Lung microvascular endothelial cell (primary cell): Measurements from ENCODE around the gene GASK1A. TPM values are rescaled to one million over a fixed set of nuclear protein-coding genes. Genes with fewer than 3 reads are reported as not detected.

ENCODE experiments used
- DNase-seq, 2 donors: peaks; one replicate each; pipeline versions ENCODE4 v3.0.0 to v3.0.0-alpha.2; 2010; ENCODE audit warnings: low read depth in 2 of 2
- total RNA-seq: library from RNA; depleted of rRNA; stranded (reverse); fragments of >200 nt; gene quantifications from 2 replicates; pipeline ENCODE4 v1.2.1, GENCODE V29; 2014

The GASK1A gene
- total RNA-seq, 1 donor from 2014 or later = not detected

- no peak for DNase-seq
Observed at GRCh38 chr3:42982645-42983412, 3.7 kb downstream of the GASK1A start.

- no peak for DNase-seq
Observed at GRCh38 chr3:42983927-42984326, 4.8 kb downstream of the GASK1A start.

- DNase-seq = no peak
Observed at GRCh38 chr3:42984701-42985100, 5.6 kb downstream of the GASK1A start.

GRCh38 chr3:42988097-42988496, 9.0 kb downstream of the GASK1A start:
- DNase-seq = no peak

- DNase-seq = no peak
Observed at GRCh38 chr3:42988566-42988965, 9.5 kb downstream of the GASK1A start.

- no peak for DNase-seq
Observed at GRCh38 chr3:42991341-42992315, 12.5 kb downstream of the GASK1A start.

GRCh38 chr3:42994595-42994994, 15.5 kb downstream of the GASK1A start:
- no peak for DNase-seq

- DNase-seq = no peak
Observed at GRCh38 chr3:42996021-42996420, 16.9 kb downstream of the GASK1A start.

GRCh38 chr3:42996633-42997075, 17.5 kb downstream of the GASK1A start:
- DNase-seq = no peak

- DNase-seq = no peak
Observed at GRCh38 chr3:42999212-42999611, 20.1 kb downstream of the GASK1A start.

GRCh38 chr3:42999632-43000031, 20.5 kb downstream of the GASK1A start:
- no peak for DNase-seq

GRCh38 chr3:43000387-43000786, 21.3 kb downstream of the GASK1A start:
- no peak for DNase-seq

- peak; percentile 5 to 55 for DNase-seq
Observed at GRCh38 chr3:43001094-43001553, 22.0 kb downstream of the GASK1A start.

GRCh38 chr3:43001556-43002121, 22.5 kb downstream of the GASK1A start:
- DNase-seq = no peak

GRCh38 chr3:43004282-43004681, 25.2 kb downstream of the GASK1A start:
- DNase-seq = no peak

GRCh38 chr3:43005253-43005652, 26.1 kb downstream of the GASK1A start:
- DNase-seq = no peak

- DNase-seq = no peak
Observed at GRCh38 chr3:43005981-43006380, 26.9 kb downstream of the GASK1A start.

GRCh38 chr3:43006825-43007224, 27.7 kb downstream of the GASK1A start:
- DNase-seq = no peak

GRCh38 chr3:43009547-43009946, 30.4 kb downstream of the GASK1A start:
- DNase-seq = no peak

- DNase-seq = no peak
Observed at GRCh38 chr3:43010638-43011037, 31.5 kb downstream of the GASK1A start.

- no peak for DNase-seq
Observed at GRCh38 chr3:43011638-43012037, 32.5 kb downstream of the GASK1A start.

GRCh38 chr3:43012174-43012573, 33.1 kb downstream of the GASK1A start:
- DNase-seq = no peak
